Panc1 (cell line): ENCODE measurements around the gene IL2RA. TPM values are rescaled to one million over a fixed set of nuclear protein-coding genes. Genes with fewer than 3 reads are reported as not detected.
A peak's percentile ranks its signal among the peaks of the same experiment; 100 is the strongest.

Experiments used
- ATAC-seq: fragments of 200-7000 bp; cut with Tn5 transposase; 2 replicates; pipeline ENCODE4 v1.9.1; 2020; ENCODE audit warnings: mild to moderate bottlenecking, moderate library complexity
- BruUV-seq: library from RNA; stranded (reverse); fragments of 400-500 nt; replicated peaks from 2 replicates; lab custom pipeline; 2021; lab: Mats Ljungman, UMichigan
- CTCF ChIA-PET: fragments of 300-600 bp; sonication (Branson Sonifier 250); formaldehyde crosslinking; loops from one replicate; lab custom pipeline; 2022; ENCODE audit warnings: antibody characterized with exemption; lab: Charles Lee
- POLR2A ChIA-PET: fragments of 300-600 bp; sonication (Branson Sonifier 250); formaldehyde crosslinking; loops from one replicate; lab custom pipeline; 2022; ENCODE audit warnings: antibody characterized with exemption; lab: Charles Lee
- DNase-seq: peaks from one replicate; pipeline ENCODE4 v3.0.0-alpha.2; 2010; ENCODE audit warnings: low read depth, low spot score
- H3K27ac ChIP-seq: 2 replicates; pipeline ENCODE4 v1.5.1; 2011; ENCODE audit warnings: mild to moderate bottlenecking, low read length, inconsistent platforms
- H3K27me3 ChIP-seq: fragments of 200-500 bp; sonication (Bioruptor generic); 2 replicates; pipeline ENCODE4 v1.6.0; 2014; ENCODE audit warnings: low read length, inconsistent platforms; ENCODE audit not compliant: control insufficient read depth, insufficient read depth
- H3K36me3 ChIP-seq: fragments of 200-500 bp; sonication (Bioruptor generic); 2 replicates; pipeline ENCODE4 v1.5.1; 2014; ENCODE audit warnings: inconsistent platforms, mild to moderate bottlenecking, low read length, moderate library complexity; ENCODE audit not compliant: control insufficient read depth, insufficient read depth
- H3K4me1 ChIP-seq: 2 replicates; pipeline ENCODE4 v1.5.1; 2011; ENCODE audit warnings: inconsistent platforms, mild to moderate bottlenecking, low read length, moderate library complexity; ENCODE audit not compliant: control insufficient read depth, insufficient read depth
- H3K4me3 ChIP-seq, 2 experiments: 2 replicates each; pipeline ENCODE4 v1.5.1; 2011 to 2012; ENCODE audit warnings: low read depth in 2 of 2, low read length in 2 of 2, mild to moderate bottlenecking in 2 of 2, inconsistent platforms in 1 of 2, moderate library complexity in 1 of 2
- H3K9me3 ChIP-seq: fragments of 200-500 bp; sonication (Bioruptor generic); 2 replicates; pipeline ENCODE4 v1.5.1; 2014; ENCODE audit warnings: low read depth, mild to moderate bottlenecking, inconsistent platforms, low read length, moderate library complexity; ENCODE audit not compliant: control insufficient read depth, insufficient read depth
- CTCF ChIP-seq: fragments of 450-650 bp; IDR thresholded peaks from 2 replicates; pipeline ENCODE4 v1.5.1; 2017; ENCODE audit warnings: mild to moderate bottlenecking
- POLR2AphosphoS5 ChIP-seq: IDR thresholded peaks from 2 replicates; pipeline ENCODE4 v1.6.1; 2012; ENCODE audit warnings: mild to moderate bottlenecking, low read depth, low read length, moderate library complexity
- REST ChIP-seq, 2 experiments: IDR thresholded peaks; 2 replicates each; pipeline ENCODE4 v1.6.1; 2011 to 2012; ENCODE audit warnings: low read depth in 2 of 2, control low read depth in 1 of 2, low read length in 1 of 2, mild to moderate bottlenecking in 1 of 2, moderate library complexity in 1 of 2; ENCODE audit not compliant: insufficient read depth in 1 of 2
- SIN3A ChIP-seq: IDR thresholded peaks from 2 replicates; pipeline ENCODE4 v1.6.1; 2012; ENCODE audit warnings: low read depth, mild to moderate bottlenecking, low read length, moderate library complexity, borderline replicate concordance; ENCODE audit not compliant: insufficient read depth
- TCF7L2 ChIP-seq: IDR thresholded peaks from 2 replicates; pipeline ENCODE4 v1.6.1; 2011; ENCODE audit warnings: mild to moderate bottlenecking, low read depth, low read length, inconsistent platforms
- in situ Hi-C: cut with HindIII; loops from 2 replicates; pipeline ENCODE4 v1.10.0; 2016; ENCODE audit warnings: low sequenced_read_pairs, low pct_unique_long_range_greater_than_20kb
- intact Hi-C: fragments of 100-400 bp; cut with micrococcal nuclease; formaldehyde crosslinking; loops from one replicate; pipeline ENCODE4 v1.10.0; 2022; ENCODE audit not compliant: unreplicated experiment
- total RNA-seq: library from RNA; stranded (reverse); gene quantifications from one replicate; pipeline ENCODE4 v1.2.1, GENCODE V29; 2021; ENCODE audit not compliant: unreplicated experiment

Gene IL2RA
- total RNA-seq, 1 experiment from 2014 or later, result 0.33 TPM

DNA sequence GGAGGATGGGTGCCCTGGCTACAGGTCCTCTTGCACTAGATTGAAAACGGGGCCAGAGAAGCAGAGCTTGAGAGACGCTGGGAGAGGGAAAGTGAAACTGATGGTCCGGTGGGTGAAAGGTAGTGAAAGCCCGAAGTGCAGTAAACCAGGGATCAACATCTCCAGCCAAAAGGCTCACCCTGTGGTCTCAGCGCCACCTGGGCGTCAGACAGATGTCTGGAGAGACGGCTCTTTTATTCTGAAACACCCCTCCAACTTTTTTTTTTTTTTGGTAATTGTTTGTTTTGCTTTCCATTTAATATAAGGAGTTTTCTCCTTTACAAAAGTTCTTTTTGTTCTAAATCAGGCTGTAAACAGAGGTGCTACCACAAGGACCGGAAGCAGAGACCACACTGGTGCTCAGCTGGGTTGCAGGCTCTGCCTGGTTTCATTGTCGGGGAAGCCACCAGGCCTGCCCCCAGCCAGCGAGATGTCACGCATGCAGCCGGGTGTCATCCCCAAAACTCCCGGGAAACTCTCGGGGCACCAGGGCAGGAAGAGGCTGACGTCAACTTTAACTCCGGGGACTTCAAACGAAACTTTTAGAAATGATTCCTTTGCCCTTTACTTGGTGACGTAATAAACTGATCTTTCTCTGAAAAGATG is 11.2 kb downstream of the IL2RA start:
- DNase-seq (peak; percentile 4), ATAC-seq (peak; percentile 85)
- H3K9me3 ChIP-seq, result no peaks in the 10 kb centered on the region
- H3K36me3 ChIP-seq, result no peaks in the 10 kb centered on the region
- ChIA-PET CTCF (interaction anchor here (0.5 to 1.2 kb wide), 5 partner anchors 36 to 596 kb away, joined by 3 to 8 read pairs (median 4); no protein-coding TSS in a partner anchor), POLR2A (no interaction called here)
- peak overlapping the region; percentile 27 to 50 for H3K4me3 ChIP-seq
- in situ Hi-C loops (no loop called here), intact Hi-C loops (loop anchor here (10.0 kb wide), 1 partner anchor 106 kb away; no protein-coding TSS in a partner anchor)
- TF ChIP-seq CTCF, result peak; percentile 56
- TF ChIP-seq REST (IDR thresholded peaks at IDR 0.05; ENCODE audit: insufficient read depth in 1 of 2, low read depth in 2 of 2, low read length in 1 of 2), result no peak
- H3K27me3 ChIP-seq, result no peaks in the 10 kb centered on the region
- H3K4me1 ChIP-seq, result peaks cover 3% of the 10 kb centered on the region; the same call in 1 of the 2 replicates
- no peak overlapping the region for H3K27ac ChIP-seq
- no TSS peak for BruUV-seq

GRCh38 chr10:6049031-6049400 is 13.2 kb downstream of the IL2RA start:
- Histone ChIP-seq H3K36me3 (no peaks in the 10 kb centered on the region), H3K9me3 (no peaks in the 10 kb centered on the region), H3K4me3 (no peak overlapping the region), H3K27ac (no peak overlapping the region), H3K27me3 (no peaks in the 10 kb centered on the region), H3K4me1 (peaks cover 3% of the 10 kb centered on the region; the same call in 1 of the 2 replicates)
- TF ChIP-seq REST (IDR thresholded peaks at IDR 0.05; ENCODE audit: insufficient read depth in 1 of 2, low read depth in 2 of 2, low read length in 1 of 2), result no peak
- TF ChIP-seq POLR2AphosphoS5, result no peak
- TF ChIP-seq CTCF, result no peak
- no peak for TF ChIP-seq SIN3A
- no peak for TF ChIP-seq TCF7L2
- in situ Hi-C loops, result no loop called here
- intact Hi-C loops, result no loop called here
- DNase-seq (no peak), ATAC-seq (no peak)
- BruUV-seq, result no TSS peak
- POLR2A ChIA-PET, result no interaction called here
- CTCF ChIA-PET, result no interaction called here
